ENCODE results near the gene SLC4A1. TPM values are rescaled to one million over a fixed set of nuclear protein-coding genes. Genes with fewer than 3 reads are reported as not detected.

SLC4A1 gene
- total RNA-seq, 6 experiments from 2014 or later = 0.06 to 31.8 (median 1.2) TPM

DNA sequence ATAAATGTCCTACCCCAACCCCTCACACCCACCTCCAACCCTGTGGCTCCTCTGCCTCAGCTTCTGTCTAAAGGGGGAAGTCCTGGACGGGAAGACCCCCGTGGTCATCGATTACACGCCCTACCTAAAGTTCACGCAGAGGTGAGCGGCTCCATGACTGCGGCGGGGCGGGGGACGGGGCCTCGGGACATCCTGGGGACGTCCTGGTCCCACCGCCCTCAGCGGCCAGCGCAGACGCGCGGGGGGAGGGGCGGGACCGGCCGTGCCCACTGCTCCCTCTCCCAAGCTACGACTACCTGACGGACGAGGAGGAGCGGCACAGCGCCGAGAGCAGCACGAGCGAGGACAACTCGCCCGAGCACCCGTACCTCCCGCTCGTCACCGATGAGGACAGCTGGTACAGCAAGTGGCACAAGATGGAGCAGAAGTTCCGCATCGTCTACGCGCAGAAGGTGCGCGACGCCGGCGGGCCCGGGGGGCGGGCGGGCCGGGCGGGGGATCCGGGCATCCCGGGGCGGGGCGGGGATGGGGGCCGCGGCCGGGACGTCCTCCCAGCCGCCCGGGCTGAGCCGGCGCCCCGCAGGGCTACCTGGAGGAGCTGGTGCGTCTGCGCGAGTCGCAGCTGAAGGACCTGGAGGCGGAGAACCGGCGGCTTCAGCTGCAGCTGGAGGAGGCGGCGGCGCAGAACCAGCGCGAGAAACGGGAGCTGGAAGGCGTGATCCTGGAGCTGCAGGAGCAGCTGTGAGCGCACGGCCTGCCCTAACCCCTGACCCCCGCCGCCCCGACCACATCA, 47.1 kb upstream of the SLC4A1 start:
- no peak for DNase-seq

DNA sequence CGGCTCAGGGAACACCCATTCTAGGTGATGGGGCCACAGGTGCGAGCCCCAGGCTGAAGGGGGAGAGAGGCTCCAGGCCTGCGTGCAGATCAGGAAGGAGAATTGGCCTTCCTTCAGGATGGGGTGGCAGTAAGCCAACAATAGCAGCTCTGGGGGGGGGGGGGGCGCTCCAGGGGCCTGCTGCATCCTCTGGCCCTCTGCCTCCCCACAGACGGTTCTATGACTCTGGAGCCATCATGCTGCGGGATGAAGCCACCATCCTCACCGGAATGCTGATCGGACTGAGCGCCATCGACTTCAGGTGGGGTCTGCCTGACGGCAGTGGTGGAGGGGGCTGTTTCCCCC, 46.6 kb upstream of the SLC4A1 start:
- no peak for DNase-seq
- ATAC-seq = no peak
- no peak for TF ChIP-seq POLR2A (IDR thresholded peaks at IDR 0.05)
- TF ChIP-seq, protein P1, sequence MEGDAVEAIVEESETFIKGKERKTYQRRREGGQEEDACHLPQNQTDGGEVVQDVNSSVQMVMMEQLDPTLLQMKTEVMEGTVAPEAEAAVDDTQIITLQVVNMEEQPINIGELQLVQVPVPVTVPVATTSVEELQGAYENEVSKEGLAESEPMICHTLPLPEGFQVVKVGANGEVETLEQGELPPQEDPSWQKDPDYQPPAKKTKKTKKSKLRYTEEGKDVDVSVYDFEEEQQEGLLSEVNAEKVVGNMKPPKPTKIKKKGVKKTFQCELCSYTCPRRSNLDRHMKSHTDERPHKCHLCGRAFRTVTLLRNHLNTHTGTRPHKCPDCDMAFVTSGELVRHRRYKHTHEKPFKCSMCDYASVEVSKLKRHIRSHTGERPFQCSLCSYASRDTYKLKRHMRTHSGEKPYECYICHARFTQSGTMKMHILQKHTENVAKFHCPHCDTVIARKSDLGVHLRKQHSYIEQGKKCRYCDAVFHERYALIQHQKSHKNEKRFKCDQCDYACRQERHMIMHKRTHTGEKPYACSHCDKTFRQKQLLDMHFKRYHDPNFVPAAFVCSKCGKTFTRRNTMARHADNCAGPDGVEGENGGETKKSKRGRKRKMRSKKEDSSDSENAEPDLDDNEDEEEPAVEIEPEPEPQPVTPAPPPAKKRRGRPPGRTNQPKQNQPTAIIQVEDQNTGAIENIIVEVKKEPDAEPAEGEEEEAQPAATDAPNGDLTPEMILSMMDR (IDR thresholded peaks at IDR 0.05) = no peak
- Histone ChIP-seq H3K27ac (no peak overlapping the region), H3K9me3 (no peaks in the 10 kb centered on the region), H3K27me3 (no peaks in the 10 kb centered on the region), H3K4me1 (no peaks in the 10 kb centered on the region), H3K36me3 (no peaks in the 10 kb centered on the region), H3K4me3 (no peak overlapping the region)
- WGBS (ENCODE audit: insufficient coverage, low coverage, low lambda C conversion rate, missing lambda C conversion rate) = 22% methylated on average over 1 of the region's 11 CpGs
- intact Hi-C loops (cut with DNase I) = no loop called here

More for the DNA sequence above, 47.1 kb upstream of the SLC4A1 start:
- H3K36me3 ChIP-seq = peaks cover 0 to 5% (median 0%) of the 10 kb centered on the region in 4 donors
- intact Hi-C loops (cut with DNase I) = no loop called here
- no peaks in the 10 kb centered on the region for H3K4me1 ChIP-seq
- H3K4me3 ChIP-seq = no peak overlapping the region
- no peak for ATAC-seq
- 6% methylated on average over 8 of the region's 81 CpGs for WGBS (ENCODE audit: insufficient coverage, low coverage, low lambda C conversion rate, missing lambda C conversion rate)
- no peak overlapping the region for H3K27ac ChIP-seq
- no peaks in the 10 kb centered on the region for H3K9me3 ChIP-seq
- TF ChIP-seq, protein P1 (IDR thresholded peaks at IDR 0.05) = no peak
- no peak for TF ChIP-seq POLR2A (IDR thresholded peaks at IDR 0.05)
- H3K27me3 ChIP-seq = no peaks in the 10 kb centered on the region

- H3K4me3 ChIP-seq = no peak overlapping the region
Measured at GRCh38 chr17:44314031-44314430, 46.1 kb upstream of the SLC4A1 start.

GRCh38 chr17:44312396-44313104, 44.6 kb upstream of the SLC4A1 start:
- ATAC-seq = no peak
- WGBS (ENCODE audit: insufficient coverage, low coverage, low lambda C conversion rate, missing lambda C conversion rate) = 55% methylated on average over 15 of the region's 17 CpGs
- H3K4me1 ChIP-seq = peaks cover 0 to 10% (median 4%) of the 10 kb centered on the region in 4 donors
- DNase-seq = no peak
- intact Hi-C loops (cut with DNase I) = no loop called here
- no peaks in the 10 kb centered on the region for H3K9me3 ChIP-seq
- TF ChIP-seq POLR2A (IDR thresholded peaks at IDR 0.05) = no peak
- TF ChIP-seq, protein P1 (IDR thresholded peaks at IDR 0.05) = no peak
- H3K27me3 ChIP-seq = no peaks in the 10 kb centered on the region
- no peaks in the 10 kb centered on the region for H3K36me3 ChIP-seq
- no peak overlapping the region for H3K4me3 ChIP-seq
- no peak overlapping the region for H3K27ac ChIP-seq

More at GRCh38 chr17:44314031-44314430, 46.1 kb upstream of the SLC4A1 start:
- intact Hi-C loops (cut with DNase I) = no loop called here
- Histone ChIP-seq H3K36me3 (no peaks in the 10 kb centered on the region), H3K27ac (no peak overlapping the region), H3K9me3 (no peaks in the 10 kb centered on the region), H3K27me3 (no peaks in the 10 kb centered on the region), H3K4me1 (no peaks in the 10 kb centered on the region)
- DNase-seq (no peak), ATAC-seq (no peak)
- no peak for TF ChIP-seq POLR2A (IDR thresholded peaks at IDR 0.05)
- TF ChIP-seq, protein P1 (IDR thresholded peaks at IDR 0.05) = no peak
- 74% methylated on average over 7 of the region's 7 CpGs for WGBS (ENCODE audit: insufficient coverage, low coverage, low lambda C conversion rate, missing lambda C conversion rate)

All from right lobe of liver (tissue), 6 donors.